Stimulated activated CD4-positive, alpha-beta T cell treated with anti-CD3 and anti-CD28 coated beads, Interleukin-15, amount 100 ng/mL, for 1 hour (primary cell): ENCODE results near the gene OR4D1.
"Not testable (repeated sequence)": the region's sequence is repeated elsewhere in the genome, so short reads cannot be mapped to it uniquely, and the experiment has no call there.

Experiments used
- DNase-seq, 2 donors: peaks; one replicate each; pipeline ENCODE4 v3.0.0-alpha.2; 2020; ENCODE audit warnings: low read depth in 1 of 2, low spot score in 1 of 2

OR4D1 gene

DNA sequence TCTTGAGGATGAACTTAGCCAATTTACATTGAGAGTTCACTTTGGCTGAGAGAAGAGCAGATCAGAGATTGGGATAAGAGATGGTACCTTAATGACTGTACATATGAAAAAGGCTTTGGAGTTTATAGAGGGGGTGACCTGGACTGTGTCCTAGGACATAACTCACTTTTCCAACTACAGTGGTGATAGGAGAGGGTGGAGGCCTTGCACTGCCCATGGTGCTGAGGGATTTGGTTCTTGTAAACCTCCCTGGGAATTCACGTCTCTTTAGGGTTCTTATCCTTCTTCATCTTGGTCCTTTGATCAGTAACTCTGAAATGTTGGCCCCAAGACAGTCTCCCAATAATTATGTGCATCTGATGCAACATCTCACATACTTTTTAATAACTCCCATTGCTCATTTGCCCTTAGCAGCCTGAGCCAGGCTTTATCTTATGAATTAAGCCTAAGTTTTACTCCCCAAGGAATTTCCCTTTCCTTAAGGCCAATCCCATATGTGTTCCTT lies at the start of gene OR4D1:
Gene OR4D1, plus strand, starts transcription at position 455 of the 505 bp plus-strand sequence. CDS start 6,770 bp downstream, outside the sequence.
- no peak for DNase-seq

DNA sequence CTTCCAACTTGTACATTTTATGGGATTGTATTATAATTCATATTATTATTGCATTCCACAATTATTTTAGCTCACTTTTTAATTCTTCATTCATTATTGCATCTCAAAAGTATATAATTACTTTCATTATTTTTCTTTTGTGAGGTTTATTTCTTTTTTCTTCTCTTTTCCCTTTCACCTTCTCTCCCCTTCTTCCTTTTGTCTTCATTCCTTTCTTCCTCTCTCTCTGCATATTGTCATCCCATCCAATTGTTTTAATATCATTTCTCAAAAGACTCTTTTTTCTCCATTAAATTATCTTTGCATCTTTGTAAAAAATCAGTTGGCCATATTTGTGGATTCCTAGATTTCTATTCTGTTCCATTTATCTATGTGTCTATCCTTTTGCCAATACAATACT lies 47.7 kb upstream of the OR4D1 start:
- no peak for DNase-seq

GRCh38 chr17:58101898-58102297 lies 46.3 kb upstream of the OR4D1 start:
- not testable (repeated sequence) for DNase-seq

DNA sequence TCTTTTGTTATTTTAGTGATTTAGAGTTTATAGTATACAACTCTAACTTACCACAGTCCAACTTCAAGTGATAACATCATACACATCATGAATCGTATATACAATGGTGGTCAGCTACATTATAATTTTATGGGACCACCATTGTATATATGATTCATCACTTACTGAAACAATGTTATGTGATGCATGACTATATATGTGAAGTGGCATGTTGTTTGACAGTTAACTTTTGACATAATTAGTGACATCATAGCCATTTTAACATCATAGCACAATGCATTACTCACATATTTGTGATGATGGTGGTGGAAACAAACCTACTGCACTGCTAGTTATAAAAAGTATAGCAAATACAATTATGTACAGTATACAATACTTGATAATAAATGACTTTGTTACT lies 43.1 kb upstream of the OR4D1 start:
- DNase-seq, result no peak

- no peak for DNase-seq
Measured at GRCh38 chr17:58107306-58107705, 40.9 kb upstream of the OR4D1 start.

DNA sequence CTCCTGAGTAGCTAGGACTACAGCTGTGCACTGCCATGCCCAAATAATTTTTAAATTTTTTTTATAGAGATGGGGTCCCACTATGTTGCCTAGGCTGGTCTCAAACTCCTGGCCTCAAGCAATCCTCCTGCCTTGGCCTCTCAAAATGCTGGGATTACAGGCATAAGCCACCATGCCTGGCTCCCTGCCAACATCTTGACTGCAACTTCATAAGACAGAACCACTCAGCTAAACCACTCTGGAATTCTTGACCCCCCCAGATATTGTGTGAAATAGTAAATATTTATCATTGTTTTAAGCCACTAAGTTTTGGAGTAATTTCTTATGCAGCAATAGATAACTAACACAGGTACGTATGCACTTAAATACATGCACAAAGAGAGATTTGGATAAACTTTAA lies 39.0 kb upstream of the OR4D1 start:
- DNase-seq, result no peak

- no peak for DNase-seq
Measured at GRCh38 chr17:58110012-58110411, 38.2 kb upstream of the OR4D1 start.

DNA sequence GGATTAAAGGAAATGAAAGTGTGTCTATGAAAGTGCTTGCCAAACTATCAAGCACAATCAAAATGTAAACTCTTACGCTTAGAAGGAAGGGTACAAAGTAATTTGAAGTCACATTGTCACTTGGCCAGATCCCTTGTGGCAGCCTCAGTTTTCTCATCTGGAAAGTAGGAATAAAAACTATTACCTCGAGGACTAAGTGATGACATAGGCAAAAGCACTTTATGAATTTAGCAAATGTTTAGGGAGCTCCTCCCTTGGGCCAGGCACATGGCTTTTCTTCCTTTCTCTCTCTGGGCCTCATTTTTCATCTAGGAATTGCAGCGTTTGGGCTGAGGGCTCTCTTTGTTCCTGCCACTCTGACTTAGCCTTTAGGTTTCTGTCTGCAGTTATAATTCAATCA lies 36.5 kb upstream of the OR4D1 start:
- DNase-seq, result no peak

DNA sequence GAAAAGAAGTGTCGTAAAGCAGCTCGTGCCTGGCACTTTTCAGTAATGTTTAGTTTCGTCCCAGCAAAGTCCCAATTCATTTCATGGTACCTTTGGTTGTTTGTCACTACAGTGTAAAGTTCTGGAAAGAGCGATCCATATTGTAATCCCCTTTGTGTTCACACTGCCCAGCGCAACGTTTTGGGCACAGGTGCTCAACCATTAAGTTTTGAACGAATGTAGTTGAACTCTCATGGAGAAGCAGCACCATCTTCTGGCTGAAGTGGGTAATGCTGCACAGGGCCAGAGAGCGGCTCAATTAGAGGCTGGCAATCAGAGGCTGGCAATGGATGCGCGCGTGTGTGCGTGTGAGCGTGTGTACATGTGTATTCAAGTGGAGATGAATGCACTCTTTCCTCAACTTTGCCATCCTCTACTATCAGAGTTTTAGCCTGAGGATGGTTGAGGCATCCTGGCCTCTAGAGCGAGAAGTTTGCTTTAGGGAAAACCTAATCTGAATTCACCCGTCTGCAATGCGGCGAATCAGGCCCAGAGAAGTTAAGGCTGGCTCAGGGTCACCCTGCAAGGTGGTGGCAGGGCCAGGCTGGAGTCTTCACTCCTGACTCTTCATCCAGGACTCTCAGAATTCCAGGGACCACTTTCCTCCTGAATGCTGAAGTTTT lies 35.1 kb upstream of the OR4D1 start:
- DNase-seq, result peak; percentile 61 to 77

DNA sequence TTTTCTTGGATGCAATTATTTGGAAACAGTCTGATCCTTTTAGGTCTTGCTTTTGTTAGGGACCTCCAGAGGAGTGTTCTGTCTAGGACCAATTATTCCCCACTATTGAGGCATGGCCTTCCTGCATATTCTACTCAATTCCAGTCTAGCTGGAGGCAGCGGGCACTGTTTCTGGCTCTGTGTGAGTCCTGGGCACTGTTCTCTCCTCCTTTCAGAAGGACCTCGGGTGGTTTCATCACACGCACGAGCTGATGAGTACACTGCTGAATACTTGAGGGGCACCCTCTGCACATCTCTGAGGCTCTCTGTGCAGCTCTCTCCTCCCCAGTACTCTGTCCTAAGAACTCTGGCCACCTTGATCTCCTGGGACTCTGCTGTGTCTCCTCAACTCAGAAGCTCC lies 34.2 kb upstream of the OR4D1 start:
- no peak for DNase-seq

GRCh38 chr17:58117382-58117781 lies 30.8 kb upstream of the OR4D1 start:
- DNase-seq, result no peak

GRCh38 chr17:58119491-58119890 lies 28.7 kb upstream of the OR4D1 start:
- DNase-seq, result no peak

DNA sequence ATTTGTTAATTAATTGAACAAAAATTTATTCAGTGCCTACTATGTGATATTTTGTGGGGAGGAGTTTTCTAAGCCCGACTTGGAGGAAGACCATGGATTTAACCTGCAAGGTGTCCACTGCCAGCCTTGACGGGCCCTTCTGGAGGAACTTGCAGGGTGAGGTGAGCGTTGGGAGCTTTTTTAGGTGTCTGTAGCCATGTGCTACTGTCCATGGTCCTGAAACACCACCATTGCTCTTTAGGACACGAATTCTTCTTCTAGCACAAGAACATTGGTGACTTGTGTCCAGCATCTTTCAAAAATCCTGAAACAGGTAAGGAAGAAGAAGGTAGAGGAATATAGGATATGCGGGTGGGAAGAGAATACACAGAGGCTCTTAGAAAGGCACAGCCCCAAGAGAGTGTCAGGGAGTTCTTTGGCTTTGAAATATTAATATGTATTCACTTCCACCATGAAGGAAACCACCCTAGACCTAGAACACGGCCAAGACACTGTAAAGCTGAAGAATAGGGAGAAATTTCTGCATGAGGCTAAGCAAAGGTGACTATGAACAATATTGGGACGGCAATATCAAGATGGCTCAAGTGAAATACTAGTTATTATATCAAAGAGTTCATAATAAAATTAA lies 27.9 kb upstream of the OR4D1 start:
- DNase-seq, result no peak

GRCh38 chr17:58121925-58122324 lies 26.3 kb upstream of the OR4D1 start:
- DNase-seq, result no peak

DNA sequence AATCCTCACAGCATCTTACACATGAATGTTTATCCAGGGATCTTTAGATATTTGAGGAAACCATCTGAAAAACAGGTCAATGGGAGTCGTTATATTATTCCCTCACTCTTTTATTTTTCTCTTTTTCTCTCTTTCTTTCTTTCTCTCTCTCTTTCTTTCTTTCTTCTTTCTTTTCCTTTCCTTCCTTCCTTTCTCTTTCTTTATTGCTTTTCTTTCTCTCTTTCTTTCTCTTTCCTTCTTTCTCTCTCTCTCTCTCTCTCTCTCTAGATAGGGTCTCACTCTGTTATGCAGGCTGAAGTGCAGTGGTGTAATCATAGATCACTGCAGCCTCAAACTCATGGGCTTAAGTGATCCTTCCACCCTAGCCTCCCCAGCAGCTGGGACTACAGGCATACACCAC lies 20.3 kb upstream of the OR4D1 start:
- DNase-seq, result no peak

DNA sequence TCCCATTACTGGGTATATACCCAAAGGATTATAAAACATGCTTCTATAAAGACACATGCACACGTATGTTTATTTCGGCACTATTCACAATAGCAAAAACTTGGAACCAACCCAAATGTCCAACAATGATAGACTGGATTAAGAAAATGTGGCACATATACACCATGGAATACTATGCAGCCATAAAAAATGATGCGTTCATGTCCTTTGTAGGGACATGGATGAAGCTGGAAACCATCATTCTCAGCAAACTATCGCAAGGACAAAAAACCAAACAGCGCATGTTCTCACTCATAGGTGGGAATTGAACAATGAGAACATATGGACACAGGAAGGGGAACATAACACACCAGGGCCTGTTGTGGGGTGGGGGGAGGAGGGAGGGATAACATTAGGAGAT lies 15.5 kb upstream of the OR4D1 start:
- not testable (repeated sequence) for DNase-seq

- no peak for DNase-seq
Measured at GRCh38 chr17:58136669-58137279, 11.4 kb upstream of the OR4D1 start.

DNA sequence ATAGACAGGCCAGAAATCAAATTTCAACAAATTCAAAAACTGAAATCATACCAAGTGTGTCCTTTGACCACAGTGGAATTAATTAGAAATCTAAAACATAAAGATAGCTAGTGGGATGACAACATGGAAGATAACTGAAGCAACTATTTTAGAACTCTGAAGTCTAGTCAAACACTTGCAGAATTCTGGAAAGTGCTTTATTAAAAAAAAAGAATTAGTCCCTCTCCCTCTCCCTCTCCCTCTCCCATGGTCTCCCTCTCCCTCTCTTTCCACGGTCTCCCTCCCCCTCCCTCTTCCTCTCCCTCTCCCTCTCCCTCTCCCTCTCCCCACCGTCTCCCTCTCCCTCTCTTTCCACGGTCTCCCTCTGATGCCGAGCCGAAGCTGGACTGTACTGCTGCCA lies 6.7 kb upstream of the OR4D1 start:
- no peak for DNase-seq

DNA sequence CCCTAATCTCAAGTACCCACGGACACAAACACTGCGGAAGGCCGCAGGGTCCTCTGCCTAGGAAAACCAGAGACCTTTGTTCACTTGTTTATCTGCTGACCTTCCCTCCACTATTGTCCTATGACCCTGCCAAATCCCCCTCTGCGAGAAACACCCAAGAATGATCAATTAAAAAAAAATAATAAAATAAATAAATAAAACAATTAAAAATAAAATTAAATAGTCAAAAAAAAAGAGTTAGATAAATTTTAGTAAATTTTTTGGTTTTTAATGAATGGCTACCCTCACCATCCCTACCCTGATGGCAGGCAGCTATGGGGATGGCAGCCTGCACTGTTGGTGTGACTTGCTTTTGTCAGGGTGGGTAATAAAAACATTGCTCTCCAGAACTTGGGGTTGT lies 4.8 kb upstream of the OR4D1 start:
- not testable (repeated sequence) for DNase-seq

DNA sequence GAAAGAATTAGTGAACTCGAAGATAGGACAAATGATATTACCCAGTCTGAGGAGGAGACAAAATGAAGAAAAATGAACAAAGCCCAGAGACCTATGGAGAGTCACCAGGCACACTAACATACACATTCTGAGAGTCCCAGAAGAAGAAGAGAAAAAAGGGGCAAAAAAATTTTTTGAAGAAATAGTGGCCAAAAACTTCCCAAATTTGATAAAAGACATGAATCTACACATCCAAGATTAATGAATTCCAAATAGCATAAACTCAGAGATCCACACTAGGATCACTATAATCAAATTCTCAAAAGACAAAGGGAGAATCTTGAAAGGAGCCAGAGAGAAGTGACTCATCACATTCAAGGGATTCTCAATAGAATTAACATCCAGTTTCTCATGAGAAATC lies 3.4 kb upstream of the OR4D1 start:
- no peak for DNase-seq

- no peak for DNase-seq
Measured at GRCh38 chr17:58148609-58149008, 425 bp downstream of the OR4D1 start.

DNA sequence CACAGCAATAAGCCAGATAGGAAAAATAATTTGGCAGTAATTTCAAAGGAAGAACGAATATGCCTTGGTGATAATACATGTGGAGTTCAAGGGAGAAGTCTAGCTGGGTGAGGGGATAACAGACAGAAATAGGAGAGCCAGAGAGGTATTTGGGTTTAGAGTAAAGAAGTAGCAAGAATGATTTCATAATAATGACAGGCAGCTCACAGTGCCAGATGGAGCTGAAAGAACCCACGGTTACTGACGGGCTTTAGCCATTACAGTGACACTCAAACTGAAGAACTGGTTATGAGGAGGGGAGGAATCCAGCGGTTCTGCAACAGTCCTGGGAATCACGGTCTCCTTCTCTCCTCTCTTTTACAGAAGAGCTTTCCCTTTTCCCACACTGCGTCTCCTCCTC lies 2.2 kb downstream of the OR4D1 start:
- DNase-seq, result no peak
